CD1c-positive myeloid dendritic cell (primary cell): ENCODE results near the gene GRM4.
"Not testable (repeated sequence)": the region's sequence is repeated elsewhere in the genome, so short reads cannot be mapped to it uniquely, and the experiment has no call there.

Source experiments
- DNase-seq: peaks from one replicate; pipeline ENCODE4 v3.0.0-alpha.2; 2016; ENCODE audit errors: extremely low spot score

The GRM4 gene

DNA sequence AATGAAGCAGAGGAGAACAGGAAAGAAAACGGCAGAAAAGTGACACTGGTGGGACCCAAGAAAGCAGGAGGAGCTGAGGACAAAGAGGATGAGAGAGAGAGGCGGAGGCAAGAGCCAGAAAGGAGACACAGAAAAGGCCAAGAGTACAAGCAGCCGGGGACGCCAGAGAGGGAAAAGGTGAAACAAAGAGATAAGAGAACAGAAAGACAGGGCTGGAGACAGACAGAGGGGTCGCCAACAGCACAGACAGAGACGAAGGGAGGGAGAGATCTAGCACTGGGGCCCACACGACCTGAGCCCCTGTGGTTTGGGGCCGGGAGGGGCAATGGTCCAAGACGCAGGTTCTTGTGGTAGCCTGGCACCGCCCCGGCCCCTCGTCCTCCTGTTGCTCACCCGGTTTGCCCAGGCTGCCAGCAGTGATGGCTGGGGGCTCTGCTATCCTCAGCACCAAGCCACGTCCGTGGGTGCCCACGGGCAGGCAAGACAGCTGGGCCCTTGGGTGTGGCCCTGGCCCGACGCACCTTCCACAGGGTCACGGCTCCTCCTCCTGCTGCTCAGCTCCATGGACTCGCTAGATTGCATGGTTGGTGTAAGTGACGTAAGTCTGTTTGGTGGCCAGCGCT, 123.5 kb downstream of the GRM4 start:
- no peak for DNase-seq

DNA sequence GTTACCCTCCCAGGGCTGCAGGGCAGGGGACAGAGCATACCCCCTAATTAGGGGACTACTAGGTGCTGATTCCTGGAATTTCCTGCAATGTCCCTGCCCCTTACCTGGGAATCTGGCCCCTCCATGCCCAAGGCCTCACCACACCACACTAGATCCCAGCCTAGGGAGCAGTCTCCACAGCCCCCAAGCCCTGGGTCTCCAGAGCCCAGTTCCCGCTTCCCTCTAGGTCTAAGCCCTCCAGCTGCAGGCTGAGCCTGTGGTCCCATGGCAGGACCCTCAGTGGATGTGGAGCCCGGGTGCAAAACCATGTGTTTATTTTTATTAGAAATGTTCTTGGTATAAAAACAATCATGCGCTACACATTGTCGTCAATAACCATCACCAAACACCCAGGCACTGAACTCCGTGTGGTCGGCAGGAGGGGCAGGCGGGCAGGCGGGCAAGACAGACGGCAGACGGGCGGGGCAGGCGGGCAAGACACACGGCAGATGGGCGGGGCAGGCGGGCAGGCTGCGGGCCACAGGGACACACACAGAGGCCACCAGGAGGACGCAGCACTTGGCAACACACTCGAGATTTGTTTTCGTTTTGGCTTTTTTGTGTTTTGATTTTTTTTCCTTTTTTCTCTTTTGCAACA, 124.2 kb downstream of the GRM4 start:
- no peak for DNase-seq

DNA sequence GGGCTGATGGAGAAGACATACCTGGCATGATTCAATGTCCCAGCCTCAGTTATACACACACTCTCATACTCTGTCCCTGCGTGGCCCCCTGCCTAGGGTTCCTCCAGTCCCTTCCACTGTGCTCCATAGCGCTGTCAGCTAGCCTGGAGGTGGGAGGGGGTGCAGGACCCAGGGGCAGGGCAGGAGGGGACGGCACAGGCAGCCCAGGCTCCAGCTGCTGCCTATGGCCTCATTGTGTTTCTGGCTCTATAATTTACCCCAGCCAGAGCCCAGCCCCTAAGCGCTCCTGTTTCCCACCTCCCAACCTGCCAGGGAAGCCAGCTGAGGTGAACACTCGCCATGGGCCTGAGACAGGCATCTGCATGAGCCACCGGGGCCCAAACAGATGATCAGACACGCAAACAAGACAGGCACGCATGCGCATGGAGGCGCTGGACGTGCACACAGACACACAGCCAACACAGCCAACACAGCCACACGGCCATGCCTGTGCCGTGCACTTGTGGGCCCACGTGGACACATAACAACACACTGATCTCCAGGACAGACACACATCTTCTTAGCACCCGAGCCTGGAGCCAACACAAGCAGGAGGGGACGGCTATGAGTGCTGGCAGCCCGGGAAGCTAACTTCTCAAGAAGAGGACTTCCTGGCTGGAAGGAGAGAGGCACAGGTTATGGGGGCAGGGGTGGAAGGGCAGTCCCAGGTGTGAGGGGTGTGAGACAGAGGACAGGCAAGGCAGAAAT, 124.9 kb downstream of the GRM4 start:
- DNase-seq = no peak

DNA sequence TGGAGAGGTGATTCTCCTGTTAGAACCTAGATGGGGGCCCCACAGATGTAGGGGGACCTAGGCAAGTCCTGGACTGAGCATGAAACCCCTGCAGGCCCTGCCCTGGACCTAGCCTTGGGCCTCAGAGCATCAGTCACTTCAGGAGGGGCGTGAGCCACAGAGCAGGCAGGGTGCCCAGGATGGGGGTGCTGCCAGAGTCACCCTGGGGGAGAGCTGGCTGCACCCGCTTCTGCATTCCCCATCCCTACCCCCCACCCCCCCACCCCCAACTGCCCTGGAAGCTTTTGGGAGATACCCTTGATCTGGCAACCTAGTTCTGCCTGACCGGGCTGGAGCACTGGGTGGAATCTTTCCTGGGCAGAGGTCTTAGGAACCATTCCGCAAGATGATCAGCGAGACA, 125.6 kb downstream of the GRM4 start:
- no peak for DNase-seq

DNA sequence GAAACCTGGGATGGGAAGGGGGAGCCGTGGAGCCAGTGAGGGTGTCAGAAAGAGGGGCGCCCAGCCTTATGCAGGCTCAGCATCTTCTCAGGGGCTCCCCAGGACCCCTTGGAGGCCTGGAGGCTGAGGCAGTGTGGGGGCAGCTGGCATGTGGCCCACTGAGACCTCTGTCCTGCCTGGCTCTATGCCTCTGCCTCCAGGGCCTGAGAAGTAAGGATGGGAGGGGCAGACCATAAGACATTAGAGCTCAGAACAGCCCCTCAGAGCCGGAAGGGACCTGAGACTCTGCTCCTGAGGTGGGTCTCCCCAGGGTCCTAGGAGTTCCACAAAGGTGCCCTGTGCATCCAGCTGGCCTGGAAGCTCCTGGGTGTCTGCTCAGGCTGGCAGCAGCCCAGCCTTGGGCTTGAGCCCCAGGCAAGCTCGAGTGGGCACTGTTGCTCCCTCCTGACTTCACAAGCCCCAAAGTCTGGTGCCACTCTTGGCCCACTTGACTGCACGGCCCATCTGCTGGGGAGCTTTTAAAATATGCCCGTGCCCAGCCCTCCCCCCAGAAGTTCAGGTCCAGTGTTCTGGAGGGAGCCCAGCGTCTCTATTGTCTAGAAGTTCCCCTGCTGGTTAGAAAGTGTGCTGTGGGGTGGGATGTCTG, 126.8 kb downstream of the GRM4 start:
- no peak for DNase-seq

DNA sequence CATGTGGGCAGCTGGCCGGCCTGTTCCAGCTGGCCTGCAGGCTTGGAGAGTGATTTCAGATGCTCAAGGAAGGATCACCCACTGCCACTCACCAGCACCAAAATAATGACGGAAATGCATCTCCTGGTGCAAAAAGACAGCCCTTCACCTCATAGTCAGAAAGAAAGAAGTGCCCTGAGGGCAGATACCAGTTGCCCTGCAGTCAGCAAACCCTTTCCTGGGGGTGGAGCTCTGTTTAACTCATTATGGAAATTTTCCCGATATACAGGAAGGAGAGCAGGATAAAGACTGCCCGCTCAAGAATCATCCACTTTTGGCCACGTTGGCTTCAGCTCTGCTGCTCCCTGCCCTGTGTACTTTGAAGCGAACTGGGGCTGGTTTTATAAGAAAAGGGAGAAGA, 127.9 kb downstream of the GRM4 start:
- DNase-seq = no peak

DNA sequence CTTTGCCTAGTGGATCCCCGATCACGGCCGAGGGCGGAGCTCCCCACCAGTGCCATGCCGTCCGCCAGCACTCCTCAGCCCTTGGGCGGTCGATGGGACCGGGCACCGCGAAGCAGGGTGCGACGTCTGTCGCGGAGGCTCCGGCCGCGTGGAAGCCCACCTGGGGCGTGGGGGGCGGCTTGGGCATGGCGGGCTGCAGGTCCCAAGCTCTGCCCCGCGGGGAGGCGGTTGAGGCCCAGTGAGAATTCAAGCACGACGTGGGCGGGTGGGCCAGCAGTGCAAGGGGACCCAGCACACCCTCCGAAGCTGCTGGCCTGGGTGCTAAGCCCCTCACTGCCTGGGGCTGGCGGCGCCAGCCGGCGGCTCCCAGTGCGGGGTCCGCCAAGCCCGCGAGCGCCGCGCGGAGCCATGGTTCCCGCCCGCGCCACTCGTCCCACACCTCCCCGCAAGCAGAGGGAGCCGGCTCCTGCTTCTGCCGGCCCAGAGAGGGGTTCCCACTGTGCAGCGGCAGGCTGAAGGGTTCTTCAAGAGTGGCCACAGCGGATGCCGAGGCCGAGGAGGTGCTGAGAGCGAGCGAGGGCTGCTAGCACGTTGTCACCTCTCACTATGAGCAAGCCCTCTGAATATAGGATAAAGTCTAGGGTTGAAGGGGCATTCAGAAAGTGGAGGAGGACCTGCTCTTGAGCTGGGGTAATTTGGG, 128.6 kb downstream of the GRM4 start:
- no peak for DNase-seq

DNA sequence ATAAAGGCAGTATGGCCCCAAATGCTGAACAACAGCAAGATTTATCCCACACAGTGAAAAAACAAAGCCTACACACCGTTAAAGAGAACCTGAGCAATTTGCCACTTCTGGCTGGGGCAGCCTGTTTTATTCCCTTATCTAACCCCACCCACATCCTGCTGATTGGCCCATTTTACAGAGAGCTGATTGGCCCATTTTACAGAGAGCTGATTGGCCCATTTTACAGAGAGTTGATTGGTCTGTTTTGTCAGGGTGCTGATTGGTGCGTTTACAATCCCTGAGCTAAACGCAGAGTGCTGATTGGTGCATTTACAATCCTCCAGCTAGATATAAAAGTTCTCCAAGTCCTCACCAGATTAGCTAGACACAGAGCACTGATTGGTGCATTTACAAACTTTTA, 129.3 kb downstream of the GRM4 start:
- DNase-seq = not testable (repeated sequence)

DNA sequence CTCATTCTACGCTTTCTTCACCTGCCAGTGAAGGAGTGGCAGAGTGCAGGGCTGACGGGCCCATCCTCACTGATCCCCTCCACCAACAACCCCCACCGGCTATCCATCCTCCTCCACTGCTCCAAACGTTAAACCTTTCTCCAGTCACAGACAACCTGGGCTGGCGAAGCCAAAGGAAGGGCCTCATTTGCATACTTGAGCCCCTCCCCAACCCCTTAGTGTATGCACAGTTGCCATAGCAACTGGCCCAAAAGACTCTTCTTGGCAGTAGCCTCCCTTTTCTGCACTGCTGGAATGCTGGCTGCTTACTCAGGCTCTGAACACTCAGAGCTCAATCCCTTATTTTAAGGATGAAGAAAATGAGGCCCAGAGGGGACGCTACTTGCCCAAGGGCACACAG, 130.3 kb downstream of the GRM4 start:
- no peak for DNase-seq

DNA sequence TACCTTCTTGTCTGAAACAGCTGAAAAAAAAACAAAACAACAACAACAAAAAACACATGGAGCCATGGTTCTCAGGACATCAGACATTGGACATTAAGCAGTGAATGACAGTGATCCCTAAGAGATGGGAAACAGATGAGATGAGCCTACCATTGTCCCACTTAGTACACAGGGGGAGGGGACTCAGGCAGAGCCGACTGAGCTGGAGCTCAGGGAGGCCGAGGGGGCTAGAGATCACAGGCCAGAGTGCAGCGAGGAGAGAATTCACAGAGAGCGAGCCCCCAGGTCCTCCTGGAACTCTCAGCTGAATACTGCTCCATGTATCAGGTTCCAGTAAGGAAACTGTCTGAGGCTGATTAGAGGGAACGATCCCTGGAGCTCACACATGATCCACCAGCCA, 134.6 kb downstream of the GRM4 start:
- no peak for DNase-seq

DNA sequence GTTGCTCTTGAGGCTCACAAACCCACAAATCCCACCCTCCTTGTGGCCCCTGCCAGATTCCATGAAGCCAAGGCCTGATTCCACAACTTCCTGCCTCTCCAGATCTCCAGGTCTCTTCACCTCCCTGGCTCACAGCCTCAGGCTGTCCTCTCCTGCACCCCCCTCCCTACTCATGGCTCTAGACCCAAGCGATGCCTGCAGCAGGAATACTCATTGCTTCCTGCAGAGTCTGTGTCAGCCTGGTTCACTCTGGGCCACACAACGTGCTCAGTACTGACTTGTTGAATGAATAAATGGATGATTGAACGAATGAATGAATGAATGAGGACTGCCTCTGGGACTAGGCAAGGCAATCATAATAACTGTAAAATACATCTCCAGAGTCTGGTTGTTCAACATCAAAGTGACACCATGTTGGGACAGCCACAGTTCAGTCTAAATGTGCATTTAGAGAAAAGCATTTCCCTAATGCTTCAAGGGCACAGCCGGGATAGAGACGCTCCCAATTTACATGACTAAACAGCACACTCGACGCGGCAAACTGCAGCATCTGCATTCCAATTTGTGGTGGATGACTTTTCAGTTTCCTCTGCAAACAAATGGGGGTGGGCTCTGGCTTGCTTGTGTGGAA, 139.9 kb downstream of the GRM4 start:
- DNase-seq = no peak

DNA sequence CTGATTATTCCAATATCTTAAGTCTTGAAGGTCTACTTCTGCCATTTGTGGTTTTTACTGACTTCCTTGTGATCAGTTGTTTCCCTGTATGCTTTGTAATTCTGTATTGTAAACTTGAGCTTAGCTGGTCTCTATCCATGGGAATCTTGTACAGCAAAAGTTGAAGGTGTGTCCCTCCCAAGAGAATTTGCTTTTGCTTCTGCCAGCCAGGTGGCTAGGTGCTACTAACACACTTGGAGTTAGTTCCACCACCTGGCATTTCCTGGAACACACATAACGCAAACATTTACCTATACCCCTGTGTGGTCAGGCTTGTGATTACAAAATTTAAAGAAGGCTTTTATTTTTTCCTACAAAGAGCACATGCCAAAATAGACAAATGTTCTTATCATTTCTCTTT, 141.2 kb downstream of the GRM4 start:
- no peak for DNase-seq

DNA sequence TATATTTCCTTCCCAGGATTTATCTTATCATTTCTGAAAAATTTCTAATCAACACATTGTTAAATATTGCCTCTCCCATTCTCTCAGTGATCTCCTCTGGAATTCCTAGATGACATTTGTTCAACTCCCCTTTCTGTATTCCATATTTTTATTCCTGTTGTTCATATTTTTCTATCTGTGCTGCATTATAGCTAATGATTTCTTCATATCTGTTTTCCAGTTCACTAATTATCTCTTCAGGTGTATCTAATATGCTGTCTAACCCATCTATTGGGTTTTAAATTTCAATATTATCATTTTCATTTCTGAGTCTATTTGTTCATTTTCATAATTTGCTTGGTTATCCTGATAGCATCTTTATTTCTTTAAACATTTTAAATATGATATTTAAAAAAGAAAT, 141.9 kb downstream of the GRM4 start:
- DNase-seq = no peak

DNA sequence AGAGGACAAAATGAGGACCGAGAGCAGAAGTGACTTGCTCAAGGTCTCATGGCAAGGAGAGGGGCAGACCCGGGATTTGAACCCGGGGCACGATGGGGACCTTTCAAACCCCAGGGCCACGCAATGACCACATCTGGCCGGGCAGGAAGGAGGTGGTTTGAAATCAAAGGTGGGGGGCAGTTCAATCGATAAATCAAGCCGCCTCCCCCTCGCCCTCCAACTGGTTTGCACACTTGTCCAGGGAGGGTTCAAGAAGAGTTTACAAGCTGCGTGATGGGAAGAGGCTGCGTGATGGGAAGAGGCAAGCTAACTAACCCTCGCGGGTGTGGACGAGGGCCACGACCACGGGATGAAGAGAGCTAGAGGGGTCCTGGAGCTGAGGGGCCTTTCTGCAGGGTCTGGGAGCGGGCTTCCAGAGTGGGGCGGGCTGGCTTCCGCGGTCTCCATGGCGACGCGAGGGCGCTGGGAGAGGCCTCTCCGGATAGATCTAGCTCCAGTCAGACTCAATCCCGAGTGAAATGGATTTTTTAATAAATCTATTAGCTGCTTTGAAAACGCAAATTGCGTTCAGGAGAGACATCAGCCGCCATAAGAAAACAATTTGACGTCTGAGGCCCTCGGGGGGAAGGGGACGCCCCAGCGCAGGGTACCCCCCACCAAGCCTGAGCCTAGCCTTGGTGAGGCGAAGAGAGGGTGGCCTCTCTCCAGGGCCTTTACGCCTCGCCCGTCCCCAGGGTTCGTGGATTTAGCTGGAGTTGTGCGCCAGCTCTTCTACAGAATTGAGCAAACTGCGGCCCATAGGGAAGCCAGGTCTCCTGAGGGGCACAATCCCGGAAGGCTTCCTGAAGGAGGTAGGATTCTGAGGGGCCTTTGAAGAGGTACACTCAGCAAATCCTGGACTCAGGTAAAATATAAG, 143.9 kb downstream of the GRM4 start:
- DNase-seq = no peak

DNA sequence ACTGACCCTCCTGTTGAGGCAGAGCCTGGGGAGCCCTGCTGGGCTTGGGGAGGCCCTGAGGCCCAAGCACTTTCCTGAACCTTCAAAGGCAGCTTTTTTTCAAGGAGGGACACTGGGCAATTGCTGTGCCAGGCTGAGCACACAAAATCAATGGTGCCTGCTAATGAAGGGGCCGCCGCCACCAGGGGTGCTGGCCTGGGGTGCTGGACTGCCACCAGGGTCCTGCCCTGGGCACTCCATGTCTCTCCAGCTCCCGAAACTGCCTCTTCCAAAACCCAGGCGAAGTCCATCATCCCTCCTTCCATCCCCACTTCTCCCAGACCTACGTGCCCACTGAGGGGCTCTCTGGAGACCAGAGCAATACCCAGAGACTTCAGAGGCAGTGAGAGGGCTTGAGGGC, 145.6 kb downstream of the GRM4 start:
- DNase-seq = no peak

DNA sequence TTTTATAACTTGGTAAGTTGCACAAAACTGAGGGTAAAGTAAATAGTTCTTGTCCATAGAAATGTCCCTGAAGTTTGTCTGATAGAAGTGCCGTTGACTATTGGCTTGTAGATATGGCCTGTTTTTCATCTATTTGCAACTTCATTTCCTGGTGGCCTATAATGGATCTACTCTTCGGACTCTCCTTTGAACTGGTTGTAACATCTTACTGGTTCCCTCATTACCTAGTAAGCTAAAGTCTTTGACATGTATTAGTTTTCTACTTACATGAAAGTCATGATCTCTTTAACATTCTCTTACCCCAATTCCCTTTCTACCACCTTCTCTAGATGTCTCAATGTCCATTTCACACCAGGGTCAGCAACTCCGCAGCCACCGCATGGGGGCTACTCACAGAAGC, 146.3 kb downstream of the GRM4 start:
- no peak for DNase-seq

DNA sequence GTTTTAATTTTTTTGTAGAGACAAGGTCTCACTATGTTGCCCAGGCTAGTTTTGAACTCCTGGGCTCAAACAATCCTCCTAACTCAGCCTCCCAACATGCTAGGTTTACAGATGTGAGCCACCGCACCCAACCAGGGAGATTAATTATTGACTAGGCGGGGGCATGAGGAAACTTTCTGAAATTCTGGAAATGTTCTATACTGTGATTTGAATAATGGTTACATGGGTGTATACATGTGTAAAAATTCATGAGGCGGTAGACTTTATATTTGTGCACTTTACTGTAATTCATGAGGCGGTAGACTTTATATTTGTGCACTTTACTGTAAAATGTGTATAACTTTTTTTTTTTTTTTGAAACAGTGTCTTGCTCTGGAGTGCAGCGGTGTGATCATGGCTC, 147.2 kb downstream of the GRM4 start:
- DNase-seq = no peak

DNA sequence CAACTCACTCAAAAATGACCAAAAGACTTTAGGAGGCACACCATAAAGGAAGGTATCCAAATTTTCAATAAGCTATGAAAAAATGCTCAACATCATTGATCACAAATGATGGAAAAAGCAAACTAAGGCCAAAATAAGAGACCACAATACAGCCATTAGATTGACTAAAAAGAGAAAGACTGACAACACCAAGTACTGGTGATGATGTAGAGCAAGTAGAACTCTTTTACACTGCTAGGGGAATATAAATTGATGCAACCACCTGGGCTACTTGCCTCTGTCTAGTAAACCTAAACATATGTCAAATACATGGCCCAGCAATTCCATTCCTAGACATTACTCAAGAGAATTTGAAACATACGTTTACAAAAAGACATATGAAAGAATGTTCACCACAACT, 148.6 kb downstream of the GRM4 start:
- DNase-seq = no peak

DNA sequence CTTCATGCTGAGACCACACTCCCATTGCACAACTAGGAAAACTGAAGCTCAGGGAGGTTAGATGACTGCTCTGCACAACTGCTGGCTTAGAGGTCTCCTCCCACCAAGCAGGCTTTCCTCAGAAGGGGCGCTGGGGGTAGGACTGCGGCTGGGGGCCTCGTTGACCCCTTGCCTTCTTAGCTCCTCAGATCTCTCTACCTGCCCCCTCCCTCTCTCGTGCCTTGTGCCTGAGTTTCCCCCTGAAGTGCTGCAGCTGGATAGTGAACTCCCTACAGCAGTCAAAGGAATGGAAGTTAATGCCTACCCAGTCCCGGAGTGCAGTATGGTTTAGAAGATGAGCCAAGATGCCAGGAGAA, 149.8 kb downstream of the GRM4 start:
- no peak for DNase-seq

DNA sequence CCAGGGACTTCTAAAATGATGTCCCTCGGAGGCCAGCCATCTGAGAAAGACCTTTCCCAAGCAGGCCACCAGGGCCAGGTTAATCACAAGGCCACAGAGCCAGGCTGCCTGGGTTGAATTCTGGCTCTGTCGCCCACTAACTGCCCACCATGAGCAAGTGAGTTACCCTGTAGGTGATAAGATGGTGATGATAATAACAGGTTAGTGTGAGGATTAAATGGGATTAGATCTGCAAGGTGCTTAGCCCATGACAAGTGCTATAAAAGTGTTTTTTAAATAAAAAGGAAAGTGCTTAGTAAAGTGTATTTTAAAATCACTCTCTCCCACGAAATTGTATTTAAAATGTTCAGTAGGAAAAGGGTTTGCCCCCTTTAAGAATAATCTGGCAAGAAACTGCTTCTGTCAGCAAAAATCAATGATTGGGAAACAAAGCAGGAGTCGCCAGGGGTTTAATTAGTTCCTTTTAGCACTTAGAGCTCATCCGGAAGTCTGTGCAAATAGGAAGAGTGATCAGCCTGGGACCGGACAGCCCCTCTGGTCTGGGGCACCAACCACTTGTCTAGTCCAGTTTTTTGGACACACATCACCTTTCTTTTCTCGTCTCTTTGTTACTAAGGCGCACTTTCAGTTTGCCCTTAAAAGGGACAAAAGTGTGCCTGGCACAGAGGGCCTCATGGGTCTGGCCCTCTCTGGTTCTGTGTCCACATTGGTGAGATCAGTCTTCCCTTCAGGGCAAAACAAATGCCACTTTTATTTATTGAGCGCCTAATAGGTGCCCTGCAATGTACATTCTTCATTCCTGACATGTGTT, 150.4 kb downstream of the GRM4 start:
- no peak for DNase-seq
